GM19452 (cell line): ENCODE data around the gene SLC46A2.

Source experiments
- ATAC-seq: cut with Tn5 transposase; IDR thresholded peaks from one replicate; pipeline ENCODE4 v1.9.1; 2021; ENCODE audit not compliant: unreplicated experiment

The SLC46A2 gene

DNA sequence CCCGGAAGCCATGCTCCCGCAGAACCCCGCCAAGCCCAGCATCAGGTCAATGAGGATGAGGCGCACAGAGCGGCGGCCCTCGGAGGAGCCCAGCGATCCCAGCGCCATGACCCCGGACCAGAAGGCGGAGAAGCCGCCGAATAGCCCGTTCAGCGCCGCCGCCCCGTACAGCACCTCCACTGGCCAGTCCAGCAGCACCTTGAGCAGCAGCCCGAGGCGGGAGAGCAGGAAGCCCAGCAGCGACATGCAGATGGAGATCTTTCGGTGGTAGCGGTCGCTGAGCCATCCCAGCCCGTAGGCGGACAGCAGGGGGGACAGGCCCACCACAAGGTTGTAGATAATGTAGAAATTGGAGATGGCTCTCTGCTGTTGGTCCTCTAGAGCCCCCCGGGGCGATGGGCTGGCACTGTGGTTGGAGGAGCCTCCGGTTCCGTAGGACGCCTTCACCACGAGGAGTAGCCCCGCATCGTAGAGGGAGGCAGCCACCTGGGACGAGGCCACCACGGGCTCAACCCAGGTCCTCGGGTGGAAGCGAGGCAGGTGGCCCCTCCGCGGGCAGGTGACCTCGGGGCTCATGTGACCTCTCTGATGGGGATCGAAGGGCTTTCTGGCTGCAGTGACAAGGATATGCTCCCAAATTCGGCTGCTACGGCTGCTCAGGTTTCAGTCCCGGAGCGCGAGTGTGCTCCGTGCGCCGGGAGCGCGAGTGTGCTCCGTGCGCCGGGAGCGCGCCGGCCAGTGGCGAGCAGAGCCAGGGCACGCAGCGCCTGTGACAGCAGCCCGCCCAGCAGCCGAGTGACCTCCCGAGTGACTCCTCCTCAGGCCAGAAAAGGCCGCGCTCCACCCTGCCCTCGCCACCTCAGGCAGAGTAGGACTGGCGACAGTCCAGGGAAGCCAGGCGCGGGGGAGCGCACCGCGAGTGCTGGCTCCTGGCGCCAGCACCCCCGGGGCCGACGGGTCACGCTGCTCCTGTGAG lies at the start of gene SLC46A2:
TSS of gene SLC46A2 (minus strand) at position 771 of the 976 bp plus-strand sequence. CDS start at position 576, 195 bp downstream.
- ATAC-seq = no peak

DNA sequence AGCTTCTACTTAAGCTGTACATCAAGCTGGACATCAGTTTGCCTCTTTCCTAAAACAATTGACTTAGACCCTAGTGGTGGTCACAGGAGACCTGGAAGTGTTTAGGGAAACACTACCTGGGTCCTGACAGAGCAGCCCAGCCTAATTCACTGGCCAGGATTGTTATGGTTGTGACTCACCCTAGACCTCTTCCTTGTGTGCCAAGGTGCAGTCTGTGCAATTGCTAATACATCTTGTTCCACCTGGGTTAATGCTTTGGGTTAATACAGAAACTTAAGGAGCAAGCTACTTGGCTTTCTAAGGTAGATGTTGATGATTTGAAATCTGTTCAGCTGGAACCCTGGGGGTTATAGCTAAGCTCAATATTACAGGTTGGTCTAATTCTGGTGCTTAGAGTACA lies 48.7 kb upstream of the SLC46A2 start:
- ATAC-seq = no peak

GRCh38 chr9:112933696-112934095 lies 43.0 kb upstream of the SLC46A2 start:
- no peak for ATAC-seq

DNA sequence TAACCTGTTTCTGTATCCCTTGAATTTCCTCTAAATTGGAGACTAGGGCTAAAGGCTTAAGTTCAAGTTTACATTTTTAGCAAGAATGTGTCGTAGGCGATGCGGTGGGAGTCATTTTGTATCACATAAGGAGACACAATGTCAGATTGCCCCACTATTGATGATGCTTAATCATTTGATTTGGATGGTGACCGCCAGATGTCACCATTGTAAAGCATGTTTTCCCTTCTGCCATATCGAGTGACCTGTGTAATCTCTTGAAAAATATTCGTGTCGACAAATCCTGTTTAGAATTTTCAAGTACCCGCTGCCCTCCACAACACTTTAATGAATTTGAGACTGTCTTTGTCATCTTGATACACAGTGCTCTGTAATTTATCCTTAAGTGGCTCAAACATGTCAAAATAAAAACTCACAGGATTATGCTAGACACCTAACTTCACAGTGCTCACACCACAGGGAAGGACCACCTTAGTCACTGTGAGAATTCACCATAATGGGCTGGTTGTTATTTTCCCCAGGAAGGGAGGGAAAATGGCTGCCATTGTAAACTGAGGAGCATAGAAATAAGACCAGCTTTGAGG lies 34.5 kb upstream of the SLC46A2 start:
- no peak for ATAC-seq

DNA sequence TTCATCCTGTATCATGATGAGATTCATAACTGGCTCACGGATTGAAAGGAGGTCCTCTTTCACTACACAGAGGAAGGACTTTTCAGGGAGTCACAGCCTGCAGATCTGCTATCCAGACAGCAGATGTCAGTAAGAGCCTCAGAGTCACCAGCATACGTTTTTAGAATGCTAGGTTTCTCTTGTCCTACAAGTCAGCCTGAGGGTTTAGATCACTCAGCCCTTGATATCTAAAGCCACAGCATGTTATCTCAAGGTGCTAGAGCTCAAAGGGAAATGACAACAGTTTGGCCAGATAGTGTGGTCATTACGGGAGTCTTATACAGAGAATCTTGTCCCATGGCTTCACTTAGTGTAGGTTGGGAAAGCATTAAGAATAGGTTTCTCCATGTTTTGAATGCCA lies 30.9 kb upstream of the SLC46A2 start:
- ATAC-seq = no peak

GRCh38 chr9:112917987-112918362 lies 27.3 kb upstream of the SLC46A2 start:
- no peak for ATAC-seq

DNA sequence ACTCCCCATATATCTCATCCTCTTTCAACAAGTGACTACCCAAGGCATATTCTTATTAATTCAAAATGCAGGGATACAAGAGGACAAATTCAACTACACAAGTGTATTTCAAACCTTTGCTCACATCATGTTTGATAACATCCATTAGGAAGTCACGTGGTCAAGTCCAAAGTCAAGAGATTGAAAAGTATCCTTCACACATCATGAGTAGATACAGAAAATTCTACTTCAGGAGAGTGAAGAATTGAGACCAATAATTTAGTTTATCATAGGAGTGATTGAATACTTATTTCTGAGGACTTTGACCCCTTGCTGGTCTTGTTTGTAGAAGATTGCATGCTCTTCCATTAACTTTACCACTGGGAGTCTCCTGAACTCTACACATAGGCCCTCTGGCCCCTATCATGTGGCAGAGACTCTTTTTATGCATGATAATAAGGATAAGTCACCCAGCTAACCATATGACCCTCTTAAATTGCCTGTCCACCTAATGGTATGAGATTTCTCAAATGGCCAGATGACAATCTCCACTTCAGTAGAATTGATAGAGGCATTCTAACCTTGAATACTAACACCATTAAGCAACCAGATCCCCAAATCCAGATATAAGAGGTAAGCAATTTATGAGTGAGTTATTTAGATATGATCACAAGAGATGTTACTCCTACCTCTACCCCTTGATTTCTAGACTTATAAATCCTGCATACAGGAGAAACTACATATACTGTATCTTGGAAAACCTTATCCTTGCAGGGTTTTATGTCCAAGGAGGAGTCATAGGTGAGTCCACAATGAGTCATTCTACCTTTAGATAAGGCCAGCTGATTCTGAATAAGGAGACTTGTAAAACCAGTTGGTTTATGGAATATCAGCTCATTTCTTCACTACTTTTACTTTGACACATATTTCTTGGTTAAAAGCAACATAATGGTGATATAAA lies 26.6 kb upstream of the SLC46A2 start:
- ATAC-seq = no peak

- ATAC-seq = no peak
Measured at GRCh38 chr9:112914524-112914923, 23.8 kb upstream of the SLC46A2 start.

DNA sequence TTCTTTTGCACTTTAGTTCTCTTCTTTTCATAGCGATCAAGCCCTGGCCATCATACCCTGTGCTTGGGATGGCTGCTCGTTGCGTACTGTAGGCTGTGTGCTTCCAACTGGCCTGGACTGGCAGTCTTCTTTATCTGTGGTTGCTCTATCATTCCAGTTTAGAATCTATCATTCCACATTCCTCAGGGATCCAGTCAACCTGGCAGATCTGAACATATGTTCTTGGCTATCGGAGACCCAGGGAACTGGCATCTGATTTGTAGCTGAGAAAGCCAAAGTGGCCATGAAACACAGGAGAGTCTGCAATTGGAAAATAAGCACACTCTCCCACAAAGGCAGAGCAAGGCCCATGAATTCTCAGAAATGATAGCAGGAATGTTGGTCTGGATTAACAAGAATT lies 22.6 kb upstream of the SLC46A2 start:
- no peak for ATAC-seq

DNA sequence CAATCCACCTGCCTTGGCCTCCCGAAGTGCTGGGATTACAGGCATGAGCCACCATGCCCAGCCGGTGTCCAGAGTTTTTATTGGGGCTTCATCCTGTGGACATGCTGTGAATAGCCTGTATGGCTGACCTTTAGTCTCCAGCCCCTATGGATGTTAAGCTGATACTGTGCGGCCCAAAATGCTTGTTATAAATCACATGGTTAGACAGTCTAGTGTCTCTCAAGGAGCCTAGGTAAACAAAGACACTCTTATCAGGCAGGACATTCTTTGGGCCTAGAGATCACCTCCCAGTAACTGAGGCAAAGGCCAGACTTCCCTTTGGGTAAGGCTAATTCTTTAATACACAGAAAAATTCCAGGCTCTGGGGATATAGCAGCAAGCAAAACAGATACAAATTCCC lies 22.0 kb upstream of the SLC46A2 start:
- no peak for ATAC-seq

DNA sequence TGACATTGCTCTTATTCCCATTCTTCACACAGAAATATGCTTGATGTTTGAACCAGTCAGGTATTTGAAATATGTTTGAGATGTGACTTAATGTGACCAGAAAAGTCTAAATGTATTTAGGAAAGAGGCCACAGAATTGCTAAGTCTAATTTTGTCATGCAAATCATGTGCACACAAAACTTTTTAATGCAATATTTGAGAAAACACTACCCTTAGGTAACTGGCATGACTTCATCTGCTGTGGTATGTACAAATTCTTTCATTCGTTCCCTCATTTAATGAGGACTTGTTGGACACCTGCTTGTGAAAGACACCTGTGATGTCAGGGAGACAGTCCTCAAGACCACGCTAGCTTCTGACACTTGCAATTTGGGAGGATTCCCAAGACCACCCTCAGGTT lies 21.1 kb upstream of the SLC46A2 start:
- ATAC-seq = no peak

GRCh38 chr9:112905084-112905483 lies 14.4 kb upstream of the SLC46A2 start:
- ATAC-seq = no peak

- no peak for ATAC-seq
Measured at GRCh38 chr9:112900901-112901300, 10.2 kb upstream of the SLC46A2 start.

DNA sequence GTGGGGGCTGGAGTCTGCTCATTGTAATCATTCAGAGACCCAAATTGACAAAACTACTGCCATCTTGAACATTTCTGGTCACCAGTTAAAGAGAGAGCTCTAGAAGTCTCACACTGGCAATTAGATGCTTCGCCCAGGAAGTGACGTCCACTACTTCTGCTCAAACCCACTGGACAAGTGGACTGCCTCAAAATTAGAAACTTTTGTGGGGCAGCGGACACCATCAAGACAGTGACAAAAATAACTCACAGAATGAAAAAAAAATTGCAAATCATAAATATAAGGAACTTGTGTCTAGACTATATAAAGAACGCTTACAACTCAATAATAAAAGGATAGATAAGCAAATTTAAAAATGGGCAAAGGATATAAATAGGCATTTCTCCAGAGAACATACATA lies 9.8 kb upstream of the SLC46A2 start:
- no peak for ATAC-seq

DNA sequence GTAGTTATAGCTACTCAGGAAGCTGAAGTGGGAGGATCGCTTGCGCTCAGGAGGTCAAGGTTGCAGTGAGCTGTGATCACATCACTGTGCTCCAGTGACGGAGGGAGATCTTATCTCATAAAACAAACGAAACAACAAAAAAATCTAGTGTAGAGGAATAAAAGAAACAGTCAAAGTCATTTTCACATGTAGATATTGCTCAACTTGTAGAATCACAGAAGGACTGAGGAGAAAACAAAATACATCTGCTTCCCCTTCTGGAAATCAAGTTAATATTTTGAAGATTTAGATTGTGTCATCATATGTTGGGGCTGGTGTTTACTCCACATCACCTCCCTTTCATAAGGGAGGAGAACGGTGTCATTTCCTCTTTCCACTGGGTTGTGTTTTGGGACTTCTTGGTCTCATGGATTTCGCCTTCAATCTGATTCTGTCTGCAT lies 8.2 kb upstream of the SLC46A2 start:
- ATAC-seq = no peak

GRCh38 chr9:112896131-112896530 lies 5.5 kb upstream of the SLC46A2 start:
- no peak for ATAC-seq

DNA sequence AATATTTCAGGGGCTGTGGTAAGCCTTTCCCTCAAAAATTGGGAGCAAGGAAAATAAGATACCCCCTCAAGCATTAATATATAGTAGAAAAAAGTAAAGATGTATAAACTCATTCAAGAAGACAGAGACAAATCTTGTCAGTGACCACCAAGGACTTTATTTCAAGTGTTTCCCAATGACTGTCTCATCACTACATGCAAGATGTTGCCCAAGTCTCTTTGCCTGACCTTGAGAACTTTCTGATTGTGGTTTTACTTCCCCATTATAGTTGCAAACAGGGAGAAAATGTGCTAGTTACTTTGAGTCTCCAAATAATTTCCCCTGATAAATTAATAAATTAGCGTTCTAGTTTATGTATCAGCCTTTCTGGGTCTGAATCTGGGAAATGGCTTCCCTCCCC lies 4.0 kb upstream of the SLC46A2 start:
- ATAC-seq = no peak

- no peak for ATAC-seq
Measured at GRCh38 chr9:112894041-112894440, 3.4 kb upstream of the SLC46A2 start.

DNA sequence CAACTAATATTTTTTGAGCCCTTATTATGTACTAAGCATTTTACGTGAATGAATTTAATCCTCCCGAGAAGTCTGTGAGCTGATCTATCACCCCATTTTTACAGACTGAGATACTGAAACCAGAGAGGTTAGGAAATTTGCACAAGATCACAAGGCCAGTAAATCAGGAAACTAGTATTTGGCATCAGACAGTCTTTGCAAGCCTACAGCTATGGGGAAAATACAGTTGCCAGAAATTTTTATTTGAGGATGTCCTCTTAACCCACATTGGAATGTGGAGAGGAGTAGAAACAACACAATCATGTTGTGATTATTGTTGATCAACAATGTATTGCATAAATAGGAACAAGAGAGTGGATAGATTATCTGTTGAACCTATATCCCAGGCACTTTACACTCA lies 2.3 kb upstream of the SLC46A2 start:
- ATAC-seq = no peak

- ATAC-seq = no peak
Measured at GRCh38 chr9:112891521-112891920, 845 bp upstream of the SLC46A2 start.

GRCh38 chr9:112887381-112887780 lies 3.3 kb downstream of the SLC46A2 start:
- ATAC-seq = no peak
